H1 (cell line): ENCODE measurements around the gene NECAP2.

Source experiments
- BRCA1 ChIP-seq: IDR thresholded peaks from 2 replicates; pipeline ENCODE4 v1.6.1; 2012; ENCODE audit warnings: low read depth, low read length, improper control_type of control experiment
- EP300 ChIP-seq, 2 experiments: IDR thresholded peaks; 1 replicate in 1 of 2; 2 replicates in 1 of 2; pipeline ENCODE4 v1.6.1; 2011 to 2012; ENCODE audit warnings: low read depth in 2 of 2, low read length in 2 of 2, mild to moderate bottlenecking in 2 of 2, borderline replicate concordance in 1 of 2, inconsistent platforms in 1 of 2, moderate library complexity in 1 of 2
- EZH2 ChIP-seq: fragments of 200-600 bp; sonication (generic); IDR thresholded peaks from 2 replicates; pipeline ENCODE4 v1.7.1; 2012; ENCODE audit warnings: low read depth, mild to moderate bottlenecking, moderate library complexity, low read length, inconsistent platforms; ENCODE audit not compliant: severe bottlenecking
- GABPA ChIP-seq: IDR thresholded peaks from 2 replicates; pipeline ENCODE4 v1.6.1; 2011; ENCODE audit warnings: mild to moderate bottlenecking, low read length, moderate library complexity, borderline replicate concordance; ENCODE audit not compliant: insufficient read depth
- POLR2A ChIP-seq, 2 experiments: IDR thresholded peaks; 1 replicate in 1 of 2; 2 replicates in 1 of 2; pipeline ENCODE4 v1.6.1; 2011; ENCODE audit warnings: low read depth in 2 of 2, low read length in 2 of 2, mild to moderate bottlenecking in 2 of 2; ENCODE audit errors: control extremely low read depth in 1 of 2
- POLR2AphosphoS5 ChIP-seq: IDR thresholded peaks from 2 replicates; pipeline ENCODE4 v1.6.1; 2011; ENCODE audit warnings: low read depth, low read length
- RFX5 ChIP-seq: IDR thresholded peaks from 2 replicates; pipeline ENCODE4 v1.6.1; 2011; ENCODE audit warnings: low read depth, low read length, improper control_type of control experiment, borderline replicate concordance
- SP2 ChIP-seq: IDR thresholded peaks from 2 replicates; pipeline ENCODE4 v1.6.1; 2012; ENCODE audit warnings: mild to moderate bottlenecking, low read length, inconsistent platforms
- TF ChIP-seq, protein P1 (sequence below), 3 experiments: IDR thresholded peaks; 1 replicate in 2 of 3; 2 replicates in 1 of 3; pipeline versions ENCODE4 v1.5.1 to v1.6.1; 2011; ENCODE audit warnings: low read length in 3 of 3, mild to moderate bottlenecking in 3 of 3, inconsistent platforms in 2 of 3, low read depth in 1 of 3, moderate library complexity in 1 of 3; ENCODE audit not compliant: insufficient read depth in 1 of 3; ENCODE audit errors: control extremely low read depth in 1 of 3
- TF ChIP-seq, protein P2 (sequence below): IDR thresholded peaks from 2 replicates; pipeline ENCODE4 v1.6.1; 2012; ENCODE audit warnings: inconsistent platforms
- TF ChIP-seq, protein P3 (sequence below): IDR thresholded peaks from 2 replicates; pipeline ENCODE4 v1.6.1; 2011; ENCODE audit warnings: low read length, improper control_type of control experiment

DNA sequence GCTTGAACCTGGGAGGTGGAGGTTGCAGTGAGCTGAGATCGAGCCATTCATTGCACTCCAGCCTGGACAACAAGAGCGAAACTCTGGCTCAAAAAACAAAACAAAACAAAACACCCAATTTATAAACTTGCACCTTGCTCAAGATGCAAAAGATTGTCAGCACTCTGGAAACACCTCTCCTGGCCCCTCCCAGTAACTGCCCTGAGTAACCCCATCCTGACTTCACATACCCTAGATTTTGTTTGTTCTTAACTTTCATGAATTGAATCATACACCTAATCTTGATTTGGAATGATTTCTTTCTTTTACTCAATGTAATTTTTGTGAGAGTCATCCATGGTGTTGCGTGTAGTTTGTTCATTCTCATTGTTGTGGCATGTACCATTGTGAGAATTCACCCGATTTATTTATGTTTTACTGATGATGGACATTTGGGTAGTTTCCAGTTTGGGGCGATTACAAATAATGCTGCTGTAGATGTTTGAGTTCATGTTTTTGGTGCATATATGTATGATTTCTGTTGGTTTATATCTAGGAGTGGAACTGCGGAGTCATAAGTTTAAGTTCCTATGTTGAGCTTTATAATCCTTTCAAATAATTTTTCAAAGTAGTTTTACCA, 10.4 kb downstream of the NECAP2 start:
- TF ChIP-seq, protein P1, sequence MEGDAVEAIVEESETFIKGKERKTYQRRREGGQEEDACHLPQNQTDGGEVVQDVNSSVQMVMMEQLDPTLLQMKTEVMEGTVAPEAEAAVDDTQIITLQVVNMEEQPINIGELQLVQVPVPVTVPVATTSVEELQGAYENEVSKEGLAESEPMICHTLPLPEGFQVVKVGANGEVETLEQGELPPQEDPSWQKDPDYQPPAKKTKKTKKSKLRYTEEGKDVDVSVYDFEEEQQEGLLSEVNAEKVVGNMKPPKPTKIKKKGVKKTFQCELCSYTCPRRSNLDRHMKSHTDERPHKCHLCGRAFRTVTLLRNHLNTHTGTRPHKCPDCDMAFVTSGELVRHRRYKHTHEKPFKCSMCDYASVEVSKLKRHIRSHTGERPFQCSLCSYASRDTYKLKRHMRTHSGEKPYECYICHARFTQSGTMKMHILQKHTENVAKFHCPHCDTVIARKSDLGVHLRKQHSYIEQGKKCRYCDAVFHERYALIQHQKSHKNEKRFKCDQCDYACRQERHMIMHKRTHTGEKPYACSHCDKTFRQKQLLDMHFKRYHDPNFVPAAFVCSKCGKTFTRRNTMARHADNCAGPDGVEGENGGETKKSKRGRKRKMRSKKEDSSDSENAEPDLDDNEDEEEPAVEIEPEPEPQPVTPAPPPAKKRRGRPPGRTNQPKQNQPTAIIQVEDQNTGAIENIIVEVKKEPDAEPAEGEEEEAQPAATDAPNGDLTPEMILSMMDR (IDR thresholded peaks at IDR 0.05; ENCODE audit: control extremely low read depth in 1 of 3, insufficient read depth in 1 of 3, low read depth in 1 of 3, low read length in 3 of 3): no peak
- TF ChIP-seq GABPA (no peak), EP300 (IDR thresholded peaks at IDR 0.05; ENCODE audit: borderline replicate concordance in 1 of 2, low read depth in 2 of 2, low read length in 2 of 2) (no peak), POLR2AphosphoS5 (no peak), POLR2A (IDR thresholded peaks at IDR 0.05; ENCODE audit: control extremely low read depth in 1 of 2, low read depth in 2 of 2, low read length in 2 of 2) (no peak), RFX5 (no peak), SP2 (no peak), EZH2 (no peak), BRCA1 (no peak)
- TF ChIP-seq, protein P2, sequence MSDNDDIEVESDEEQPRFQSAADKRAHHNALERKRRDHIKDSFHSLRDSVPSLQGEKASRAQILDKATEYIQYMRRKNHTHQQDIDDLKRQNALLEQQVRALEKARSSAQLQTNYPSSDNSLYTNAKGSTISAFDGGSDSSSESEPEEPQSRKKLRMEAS: no peak
- TF ChIP-seq, protein P3, sequence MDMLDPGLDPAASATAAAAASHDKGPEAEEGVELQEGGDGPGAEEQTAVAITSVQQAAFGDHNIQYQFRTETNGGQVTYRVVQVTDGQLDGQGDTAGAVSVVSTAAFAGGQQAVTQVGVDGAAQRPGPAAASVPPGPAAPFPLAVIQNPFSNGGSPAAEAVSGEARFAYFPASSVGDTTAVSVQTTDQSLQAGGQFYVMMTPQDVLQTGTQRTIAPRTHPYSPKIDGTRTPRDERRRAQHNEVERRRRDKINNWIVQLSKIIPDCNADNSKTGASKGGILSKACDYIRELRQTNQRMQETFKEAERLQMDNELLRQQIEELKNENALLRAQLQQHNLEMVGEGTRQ: no peak
